ENCODE data around the gene C11orf24.

The C11orf24 gene

DNA sequence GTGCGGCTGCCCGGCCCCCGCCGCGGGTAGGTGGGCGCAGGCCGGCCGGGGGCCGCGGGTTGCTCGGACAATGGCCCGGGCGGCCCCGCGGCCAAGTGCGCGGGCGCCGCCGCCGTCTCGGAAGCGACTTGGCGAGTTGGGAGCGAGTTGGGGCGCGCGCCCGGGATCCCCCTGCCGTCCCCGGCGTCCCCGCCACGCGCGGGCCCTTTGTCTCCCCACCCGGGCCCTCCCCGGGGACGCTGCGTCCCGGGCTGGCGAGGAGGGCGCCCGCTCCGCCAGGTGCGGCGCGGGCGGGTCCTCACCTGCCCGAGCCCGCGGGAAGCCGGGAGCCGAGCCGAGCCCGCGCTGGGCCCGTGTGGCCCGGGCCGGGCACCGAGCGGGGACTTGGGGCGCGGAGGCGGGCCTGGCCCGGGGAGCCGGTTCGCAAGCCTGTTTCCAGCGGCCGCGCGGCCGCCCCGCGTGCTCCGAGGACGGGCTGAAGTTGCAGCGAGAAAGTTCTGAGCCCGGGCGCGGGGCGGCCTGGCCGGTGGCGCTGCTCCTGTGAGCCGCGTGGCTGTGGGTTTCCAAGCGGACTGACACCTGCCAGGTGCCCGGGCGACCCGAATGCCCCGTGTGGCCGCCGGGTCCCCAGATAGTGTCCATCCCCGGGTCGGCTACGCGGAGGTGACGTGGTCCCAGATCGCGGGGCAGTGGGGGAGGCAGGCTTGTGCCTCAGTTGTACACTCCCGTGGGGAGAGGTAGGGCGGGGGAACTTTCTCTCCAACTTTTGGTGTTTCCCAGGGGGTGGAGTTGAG lies 41.2 kb upstream of the C11orf24 start:
- peak overlapping the region; percentile 60 for H3K27ac ChIP-seq
- TF ChIP-seq ZFX (IDR thresholded peaks at IDR 0.05; ENCODE audit: borderline replicate concordance) = no peak
- TF ChIP-seq, protein P1, sequence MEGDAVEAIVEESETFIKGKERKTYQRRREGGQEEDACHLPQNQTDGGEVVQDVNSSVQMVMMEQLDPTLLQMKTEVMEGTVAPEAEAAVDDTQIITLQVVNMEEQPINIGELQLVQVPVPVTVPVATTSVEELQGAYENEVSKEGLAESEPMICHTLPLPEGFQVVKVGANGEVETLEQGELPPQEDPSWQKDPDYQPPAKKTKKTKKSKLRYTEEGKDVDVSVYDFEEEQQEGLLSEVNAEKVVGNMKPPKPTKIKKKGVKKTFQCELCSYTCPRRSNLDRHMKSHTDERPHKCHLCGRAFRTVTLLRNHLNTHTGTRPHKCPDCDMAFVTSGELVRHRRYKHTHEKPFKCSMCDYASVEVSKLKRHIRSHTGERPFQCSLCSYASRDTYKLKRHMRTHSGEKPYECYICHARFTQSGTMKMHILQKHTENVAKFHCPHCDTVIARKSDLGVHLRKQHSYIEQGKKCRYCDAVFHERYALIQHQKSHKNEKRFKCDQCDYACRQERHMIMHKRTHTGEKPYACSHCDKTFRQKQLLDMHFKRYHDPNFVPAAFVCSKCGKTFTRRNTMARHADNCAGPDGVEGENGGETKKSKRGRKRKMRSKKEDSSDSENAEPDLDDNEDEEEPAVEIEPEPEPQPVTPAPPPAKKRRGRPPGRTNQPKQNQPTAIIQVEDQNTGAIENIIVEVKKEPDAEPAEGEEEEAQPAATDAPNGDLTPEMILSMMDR (IDR thresholded peaks at IDR 0.05) = peak; percentile 5; the same call in 1 of the 2 replicates

DNA sequence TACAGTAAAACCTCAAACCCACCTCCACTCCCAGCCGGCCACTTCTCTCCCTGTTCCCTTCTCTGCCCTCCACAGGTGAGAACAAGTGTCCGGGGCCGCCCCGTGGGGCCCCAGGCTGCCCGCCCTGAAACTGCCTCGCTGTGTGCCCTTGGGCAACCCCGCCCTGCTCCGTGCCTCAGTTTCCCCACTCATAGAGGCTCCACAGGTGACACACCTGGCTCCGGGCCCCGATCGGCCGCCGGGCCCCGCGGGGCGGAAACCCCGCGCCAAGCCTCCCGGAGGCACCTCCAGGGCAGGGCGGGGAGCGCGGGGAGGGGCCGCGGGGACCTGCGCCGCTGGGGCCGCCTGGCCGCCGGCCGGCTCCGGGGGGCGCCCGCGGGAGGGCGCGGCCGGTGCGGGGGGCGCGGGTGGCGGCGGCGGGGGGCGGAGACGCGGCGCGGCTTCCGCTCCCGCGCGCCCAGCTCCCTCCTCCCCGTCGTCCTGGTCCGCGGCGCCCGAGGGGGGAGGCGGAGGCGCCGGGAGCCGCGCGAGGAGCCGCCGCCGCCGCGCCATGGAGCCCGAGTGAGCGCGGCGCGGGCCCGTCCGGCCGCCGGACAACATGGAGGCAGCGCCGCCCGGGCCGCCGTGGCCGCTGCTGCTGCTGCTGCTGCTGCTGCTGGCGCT lies 40.5 kb upstream of the C11orf24 start, which contains the start of gene LRP5:
LRP5 (plus strand) TSS at position 475 of the 663 bp plus-strand sequence; CDS start at position 599, 124 bp downstream.
- peak within 1 kb of the TSS; percentile 60 for H3K27ac ChIP-seq
- TF ChIP-seq, protein P1 (IDR thresholded peaks at IDR 0.05) = no peak
- TF ChIP-seq ZFX (IDR thresholded peaks at IDR 0.05; ENCODE audit: borderline replicate concordance) = no peak

DNA sequence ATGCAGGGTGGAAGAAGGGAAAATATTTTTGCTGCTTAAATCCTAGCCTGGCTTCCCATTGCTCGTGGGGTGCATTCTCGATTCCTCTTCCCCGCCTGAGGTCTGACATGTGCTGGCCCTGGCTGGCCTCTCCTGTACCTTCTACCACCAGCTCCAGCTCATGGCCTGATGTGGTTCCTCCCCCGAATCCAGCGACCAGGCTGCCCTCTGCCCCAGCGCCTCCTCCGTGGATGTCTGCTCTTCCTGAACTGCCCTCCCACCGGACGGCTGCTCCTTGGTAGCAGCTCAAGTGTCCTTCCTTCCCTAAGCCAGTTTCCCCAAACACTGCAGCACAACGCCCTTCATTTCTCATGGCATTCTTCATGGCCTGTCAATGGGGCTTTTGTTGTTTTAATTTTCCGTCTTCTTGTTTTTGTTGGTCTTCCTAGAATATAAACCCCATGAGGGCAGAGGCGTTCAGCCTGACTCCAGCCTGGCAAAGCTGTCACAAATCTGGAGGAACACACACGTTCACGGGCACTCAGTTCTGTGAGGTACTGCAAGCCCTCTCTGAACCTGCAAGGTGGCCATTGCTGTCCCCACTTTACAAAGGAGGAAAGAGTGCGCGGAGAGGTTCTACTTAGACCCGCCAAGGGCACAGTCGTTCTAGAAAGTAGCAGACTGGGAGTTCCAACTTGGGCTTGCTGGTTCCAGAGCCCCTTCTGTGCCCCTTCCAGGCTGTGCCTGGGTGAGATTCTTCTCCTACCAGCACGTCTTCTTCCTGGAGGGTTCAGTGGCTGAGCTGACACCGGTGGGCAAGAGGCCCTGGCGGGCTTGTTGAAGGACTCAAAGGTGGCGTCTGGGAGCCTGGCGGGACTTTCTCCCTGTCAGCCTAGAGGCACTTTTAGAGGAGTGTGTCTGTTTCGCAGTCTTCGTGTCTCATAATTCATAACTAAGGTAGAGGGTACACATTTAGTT lies 39.7 kb upstream of the C11orf24 start:
- no peak for TF ChIP-seq ZFX (IDR thresholded peaks at IDR 0.05; ENCODE audit: borderline replicate concordance)
- TF ChIP-seq, protein P1 (IDR thresholded peaks at IDR 0.05) = no peak
- H3K27ac ChIP-seq = no peak overlapping the region

DNA sequence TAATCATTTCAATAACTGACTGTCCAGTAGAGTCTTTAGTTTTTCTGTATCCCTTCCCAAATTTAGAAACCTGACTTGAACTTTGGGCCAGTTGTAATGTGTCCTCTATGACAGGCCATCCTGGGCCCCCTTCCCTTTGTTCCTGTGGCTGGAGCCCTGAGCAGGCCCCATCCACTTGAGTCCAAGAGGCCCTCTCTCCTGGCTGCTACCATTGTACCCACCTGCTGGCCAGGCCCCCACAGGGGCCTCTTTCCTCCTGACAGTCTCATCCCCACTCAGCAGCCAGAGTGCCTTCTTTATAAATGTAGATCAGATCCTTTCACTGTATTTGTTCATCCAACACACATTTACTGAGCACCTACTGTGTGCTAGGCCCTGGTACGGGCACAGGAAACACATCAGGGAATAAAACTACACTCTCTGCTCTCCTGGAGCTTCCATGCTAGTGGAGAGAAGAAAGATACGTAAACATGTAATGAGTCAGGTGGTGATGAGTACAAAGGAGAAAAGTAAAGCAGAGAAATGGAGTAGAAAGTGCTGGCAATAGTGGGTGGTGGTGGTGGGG lies 37.9 kb upstream of the C11orf24 start:
- TF ChIP-seq ZFX (IDR thresholded peaks at IDR 0.05; ENCODE audit: borderline replicate concordance) = no peak
- TF ChIP-seq, protein P1 (IDR thresholded peaks at IDR 0.05) = no peak
- H3K27ac ChIP-seq = no peak overlapping the region

DNA sequence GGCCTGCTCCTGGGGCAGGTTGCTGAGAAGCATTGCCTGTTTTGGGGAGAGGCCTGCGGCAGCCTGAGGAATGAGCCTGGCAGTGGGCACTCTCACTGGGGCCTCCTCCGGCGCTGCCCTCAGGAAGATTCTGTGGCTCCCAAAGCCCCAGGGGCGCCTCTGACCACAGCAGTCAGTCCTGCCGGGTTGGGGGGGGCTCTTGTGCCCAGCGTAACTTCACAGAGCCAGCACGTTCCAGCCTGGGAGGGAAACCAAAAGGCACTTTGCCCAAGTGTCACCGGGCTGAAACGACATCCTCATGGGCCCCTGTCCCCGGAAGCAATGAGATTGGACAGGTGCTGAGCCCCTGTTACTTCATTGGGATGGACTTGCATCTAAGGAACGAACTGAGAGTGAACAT lies 36.3 kb upstream of the C11orf24 start:
- H3K27ac ChIP-seq = no peak overlapping the region
- no peak for TF ChIP-seq ZFX (IDR thresholded peaks at IDR 0.05; ENCODE audit: borderline replicate concordance)
- TF ChIP-seq, protein P1 (IDR thresholded peaks at IDR 0.05) = no peak

DNA sequence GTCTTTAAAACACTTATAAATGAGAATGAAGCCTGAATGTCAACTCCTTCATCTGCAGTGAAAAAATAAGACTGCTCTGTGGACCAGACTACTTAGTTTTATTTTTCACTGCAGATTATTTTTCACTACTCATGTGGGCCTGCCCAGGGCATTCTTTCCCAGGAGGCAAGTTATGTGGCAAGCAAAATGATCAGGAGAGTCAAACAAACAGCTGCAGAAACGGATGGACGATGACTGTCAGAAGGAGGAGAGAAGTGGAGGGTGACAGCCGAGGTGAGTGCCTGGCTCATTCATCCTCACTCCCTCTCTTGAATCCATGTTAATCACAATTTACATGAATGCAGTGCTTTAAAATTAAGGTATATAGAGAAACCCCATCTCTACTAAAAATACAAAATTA lies 34.9 kb upstream of the C11orf24 start:
- TF ChIP-seq, protein P1 (IDR thresholded peaks at IDR 0.05) = no peak
- TF ChIP-seq ZFX (IDR thresholded peaks at IDR 0.05; ENCODE audit: borderline replicate concordance) = no peak
- no peak overlapping the region for H3K27ac ChIP-seq
